Fibroblast of upper back skin (primary cell): ENCODE measurements around the gene SKA2.
"Not testable (repeated sequence)": the region's sequence is repeated elsewhere in the genome, so short reads cannot be mapped to it uniquely, and the experiment has no call there.

Experiments used
- DNase-seq: peaks from one replicate; pipeline ENCODE4 v3.0.0-alpha.2; 2013

The SKA2 gene

DNA sequence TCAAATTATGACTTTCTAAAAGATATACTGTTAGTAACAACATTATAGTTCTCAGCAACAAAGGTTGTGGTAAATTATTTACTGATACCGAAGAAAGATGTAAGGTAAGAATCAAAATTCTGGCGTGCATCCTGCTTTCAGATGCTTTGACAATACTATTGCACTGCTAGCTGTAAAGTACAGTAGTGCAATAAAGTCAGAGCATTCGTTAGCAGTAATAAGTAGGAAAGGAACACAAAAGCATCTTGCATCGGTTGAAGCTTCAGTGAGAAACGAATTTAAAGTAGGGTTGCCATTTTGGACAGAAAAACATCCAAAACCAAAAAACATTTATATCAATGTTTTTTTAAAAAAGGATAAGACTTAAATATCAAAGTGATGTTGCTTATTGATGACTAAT lies 4.0 kb downstream of the SKA2 start:
- DNase-seq, result no peak

GRCh38 chr17:59149841-59150511 lies 5.0 kb downstream of the SKA2 start:
- no peak for DNase-seq

- peak; percentile 63 for DNase-seq
These were observed 5.9 kb downstream of the SKA2 start for GRCh38 chr17:59149051-59149450.

DNA sequence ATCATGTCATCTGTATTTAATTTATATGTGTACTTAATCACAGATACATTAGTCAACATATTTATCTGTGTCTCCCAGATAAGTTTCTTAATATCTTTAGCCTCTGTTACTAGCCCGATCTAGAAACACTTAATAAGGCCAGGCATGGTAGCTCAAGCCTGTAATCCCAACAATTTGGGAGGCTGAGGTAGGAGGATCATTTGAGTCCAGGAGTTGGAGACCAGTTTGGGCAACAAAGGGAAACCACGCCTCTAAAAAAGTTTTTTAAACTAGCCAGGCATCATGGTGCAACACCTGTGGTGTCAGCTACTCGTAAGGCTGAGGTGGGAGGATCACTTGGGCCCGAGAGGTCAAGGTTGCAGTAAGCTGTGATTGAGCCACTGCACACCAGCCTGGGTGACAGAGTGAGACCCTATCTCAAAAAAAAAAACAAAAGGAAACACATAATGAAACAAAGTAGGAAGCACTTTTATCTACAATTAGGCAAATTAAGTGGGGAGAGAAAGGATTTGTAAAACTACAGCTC lies 9.4 kb downstream of the SKA2 start:
- no peak for DNase-seq

GRCh38 chr17:59141860-59142259 lies 13.1 kb downstream of the SKA2 start:
- DNase-seq, result no peak

DNA sequence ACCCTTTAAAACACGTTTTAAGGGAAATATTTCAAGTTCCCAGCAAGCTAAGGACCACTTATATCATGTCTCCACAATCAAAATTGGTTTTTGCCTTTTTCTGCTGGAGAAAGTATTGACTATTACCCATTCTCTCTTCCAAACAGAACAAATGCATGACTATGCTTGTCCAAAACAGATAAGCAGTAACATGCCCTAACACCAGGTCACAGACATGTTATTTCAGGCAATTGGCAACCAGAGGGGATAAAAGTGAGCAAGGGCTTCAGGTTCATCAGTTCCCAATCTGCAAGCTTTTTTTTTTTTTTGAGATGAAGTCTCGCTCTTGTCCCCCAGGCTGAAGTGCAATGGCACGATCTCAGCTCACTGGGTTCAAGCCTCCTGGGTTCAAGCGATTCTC lies 15.0 kb downstream of the SKA2 start:
- DNase-seq, result no peak

DNA sequence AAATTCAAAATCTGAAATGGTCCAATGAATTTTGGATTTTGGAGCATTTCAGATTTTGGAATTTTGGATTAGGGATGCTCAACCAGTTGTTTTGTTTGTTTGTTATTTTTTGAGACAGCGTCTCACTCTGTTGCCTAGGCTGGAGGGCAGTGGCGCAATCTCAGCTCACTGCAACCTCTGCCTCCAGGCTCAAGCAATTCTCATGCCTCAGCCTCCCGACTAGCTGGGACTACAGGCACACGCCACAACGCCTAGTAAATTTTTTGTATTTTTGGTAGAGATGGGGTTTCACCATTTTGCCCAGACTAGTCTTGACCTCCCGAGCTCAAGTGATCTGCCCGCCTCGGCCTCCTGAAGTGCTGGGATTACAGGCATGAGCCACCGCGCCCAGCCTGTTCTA lies 16.6 kb downstream of the SKA2 start:
- not testable (repeated sequence) for DNase-seq

- no peak for DNase-seq
These were observed 23.9 kb downstream of the SKA2 start for GRCh38 chr17:59131131-59131530.

DNA sequence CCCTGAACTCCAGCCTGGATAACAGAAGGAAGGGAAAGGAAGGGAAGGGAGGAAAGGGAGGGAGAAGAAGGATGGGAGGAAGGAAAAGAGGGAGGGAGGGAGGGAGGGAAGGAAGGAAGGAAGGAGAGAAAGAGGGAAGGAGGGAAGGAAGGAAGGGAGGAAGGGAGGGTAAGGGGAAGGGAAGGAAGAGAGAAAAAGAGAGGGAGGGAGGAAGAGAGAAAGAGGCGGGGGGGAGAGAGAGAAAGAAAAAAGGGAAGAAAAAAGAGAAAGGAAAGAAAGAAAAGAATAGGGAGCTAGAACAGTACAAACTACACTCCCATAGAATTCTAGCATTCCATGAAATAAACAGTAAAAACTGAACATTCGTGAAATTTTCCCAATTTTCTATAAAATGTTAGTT lies 25.2 kb downstream of the SKA2 start:
- no peak for DNase-seq

- DNase-seq, result no peak
These were observed 28.1 kb downstream of the SKA2 start for GRCh38 chr17:59126809-59127417.

DNA sequence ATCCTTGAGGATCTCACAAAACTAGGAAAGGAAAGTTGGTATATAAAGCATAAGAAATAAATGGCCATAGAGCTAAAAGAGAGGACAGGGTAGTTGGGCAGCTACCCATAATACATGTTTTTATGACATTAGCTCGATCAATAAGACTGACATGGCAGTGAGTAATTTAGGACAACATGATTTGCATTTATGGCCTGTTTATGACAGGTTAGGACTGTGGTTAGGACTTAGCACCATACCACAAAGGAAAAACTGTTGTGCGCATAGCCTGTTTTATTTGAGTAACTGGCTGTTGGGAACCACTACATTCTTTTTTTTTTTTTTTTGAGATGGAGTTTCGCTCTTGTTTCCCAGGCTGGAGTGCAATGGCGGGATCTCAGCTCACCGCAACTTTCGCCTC lies 30.3 kb downstream of the SKA2 start:
- DNase-seq, result no peak

- no peak for DNase-seq
These were observed 33.0 kb downstream of the SKA2 start for GRCh38 chr17:59121901-59122480.

GRCh38 chr17:59115474-59115873 lies 39.5 kb downstream of the SKA2 start:
- DNase-seq, result no peak

DNA sequence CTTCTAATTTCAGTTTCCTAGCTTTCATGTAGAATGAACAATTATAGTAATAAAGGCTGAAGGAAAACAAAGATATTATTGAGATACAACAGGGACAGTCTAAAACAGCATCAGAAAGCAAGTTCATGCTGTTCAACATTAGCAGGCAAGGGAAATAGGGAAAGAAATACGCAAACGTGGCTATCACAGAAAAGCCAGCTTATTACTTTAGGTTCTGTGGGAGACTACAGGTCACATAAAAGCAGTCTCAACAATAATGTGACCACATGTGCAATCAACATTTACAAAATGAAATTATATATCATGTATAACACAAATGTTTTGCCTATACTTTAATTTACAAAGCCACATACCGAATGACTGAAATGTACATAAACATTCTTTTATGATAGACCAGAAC lies 43.4 kb downstream of the SKA2 start:
- no peak for DNase-seq

GRCh38 chr17:59110973-59111372 lies 44.0 kb downstream of the SKA2 start:
- DNase-seq, result no peak

GRCh38 chr17:59108400-59109102 lies 46.4 kb downstream of the SKA2 start:
- DNase-seq, result no peak

DNA sequence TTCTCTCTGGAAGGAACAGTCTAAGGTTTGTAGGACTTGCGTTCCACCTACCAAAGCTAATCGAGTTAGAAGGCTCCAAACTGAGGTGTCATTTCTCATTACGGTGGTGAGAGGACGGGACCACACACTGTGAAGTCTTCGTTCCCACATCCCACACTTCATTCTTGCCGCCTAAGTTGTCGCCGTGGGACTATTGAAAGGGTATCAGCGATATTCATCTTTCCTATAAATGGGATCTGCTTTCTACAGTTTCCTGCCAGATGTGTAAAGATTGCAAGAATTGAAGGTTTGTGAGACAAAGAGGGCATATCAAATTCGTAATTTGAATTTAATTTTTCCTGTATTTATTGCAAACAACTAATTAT lies 47.7 kb downstream of the SKA2 start:
- no peak for DNase-seq

GRCh38 chr17:59106463-59107305 lies 48.3 kb downstream of the SKA2 start, which contains the start of gene TRIM37:
Gene TRIM37 (minus strand): TSS chr17:59106880. CDS start chr17:59106461, 419 bp downstream.
- peak; percentile 98 for DNase-seq

DNA sequence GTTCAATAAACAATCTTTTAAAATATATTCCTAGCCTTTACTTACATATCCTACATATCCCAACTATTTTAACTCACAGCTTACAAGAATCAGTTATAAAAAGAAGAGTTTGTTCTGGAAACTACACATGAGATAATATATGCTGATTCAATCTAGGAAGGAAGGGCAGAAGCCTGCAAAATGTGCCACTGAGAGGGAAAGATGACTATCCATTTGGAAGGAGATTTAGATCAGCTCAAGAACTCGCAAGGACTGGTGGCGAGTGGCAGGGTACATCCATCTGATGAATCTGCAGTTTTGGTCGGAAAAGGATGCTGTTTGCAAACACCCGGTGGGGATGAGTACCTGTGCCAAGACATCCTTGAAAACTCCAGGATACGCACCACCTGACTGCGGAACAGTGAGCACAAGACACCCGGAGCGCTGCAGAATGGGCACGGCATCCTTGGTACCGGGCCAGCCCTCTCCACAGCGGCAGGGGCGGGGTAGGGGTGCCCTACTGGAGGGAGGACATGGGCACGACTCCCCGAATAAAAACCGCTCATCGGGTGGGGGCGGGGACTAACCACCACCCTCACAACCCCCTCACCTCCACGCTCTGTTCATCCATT lies 49.0 kb downstream of the SKA2 start:
- peak; percentile 9 for DNase-seq

DNA sequence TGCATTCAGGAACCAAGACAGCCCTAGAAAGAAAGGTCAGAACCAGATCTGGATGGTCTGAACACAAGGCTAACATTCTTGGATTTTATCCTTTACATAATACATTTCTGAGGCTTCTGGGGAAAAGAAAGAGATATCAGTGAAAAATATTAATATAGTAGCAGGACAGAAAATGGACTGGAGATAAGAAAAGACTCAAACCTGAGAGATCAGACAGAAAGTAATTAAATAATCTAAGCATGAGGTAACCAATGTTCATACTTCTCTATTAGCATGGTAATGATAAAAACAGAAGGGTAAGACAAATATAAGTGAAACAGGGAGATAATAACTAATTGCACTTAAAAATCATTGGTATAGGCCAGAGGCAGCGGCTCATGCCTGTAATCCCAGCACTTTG lies 53.8 kb downstream of the SKA2 start:
- no peak for DNase-seq

- no peak for DNase-seq
These were observed 57.1 kb downstream of the SKA2 start for GRCh38 chr17:59097876-59098275.

- DNase-seq, result no peak
These were observed 60.0 kb downstream of the SKA2 start for GRCh38 chr17:59094861-59095530.
